Trophoblast cell (in vitro differentiated cells and primary cell): Measurements from ENCODE around the gene PLEKHA1.

ENCODE experiments used
- DNase-seq, 2 donors: peaks; one replicate each; pipeline ENCODE4 v3.0.0-alpha.2; 2016
- H2AFZ ChIP-seq: 2 replicates; pipeline ENCODE4 v1.6.1; 2013; ENCODE audit warnings: low read length, moderate library complexity, mild to moderate bottlenecking; ENCODE audit not compliant: insufficient read depth, poor library complexity
- H2AK5ac ChIP-seq: 2 replicates; pipeline ENCODE4 v1.6.1; 2013; ENCODE audit warnings: mild to moderate bottlenecking, low read length
- H2BK120ac ChIP-seq: 2 replicates; pipeline ENCODE4 v1.6.1; 2013; ENCODE audit warnings: low read length, mild to moderate bottlenecking, moderate library complexity; ENCODE audit not compliant: insufficient read depth, poor library complexity
- H2BK12ac ChIP-seq: 2 replicates; pipeline ENCODE4 v1.6.1; 2013; ENCODE audit warnings: mild to moderate bottlenecking, low read length, moderate library complexity
- H2BK5ac ChIP-seq: 2 replicates; pipeline ENCODE4 v1.6.1; 2013; ENCODE audit warnings: low read length, low read depth, moderate library complexity, mild to moderate bottlenecking; ENCODE audit not compliant: poor library complexity
- H3K14ac ChIP-seq: 2 replicates; pipeline ENCODE4 v1.6.1; 2013; ENCODE audit warnings: mild to moderate bottlenecking, low read length
- H3K18ac ChIP-seq: 2 replicates; pipeline ENCODE4 v1.6.1; 2013; ENCODE audit warnings: mild to moderate bottlenecking, low read length
- H3K23ac ChIP-seq: 2 replicates; pipeline ENCODE4 v1.6.1; 2013; ENCODE audit warnings: low read length
- H3K27ac ChIP-seq: 2 replicates; pipeline ENCODE4 v1.5.1; 2013; ENCODE audit warnings: low read depth, mild to moderate bottlenecking, inconsistent platforms, low read length, moderate library complexity
- H3K27me3 ChIP-seq: 2 replicates; pipeline ENCODE4 v1.6.1; 2013; ENCODE audit warnings: inconsistent platforms, mild to moderate bottlenecking, low read length, moderate library complexity; ENCODE audit not compliant: insufficient read depth
- H3K36me3 ChIP-seq, 2 experiments: 1 replicate in 1 of 2; 2 replicates in 1 of 2; pipeline ENCODE4 v1.6.1; 2013; ENCODE audit warnings: low read length in 2 of 2, mild to moderate bottlenecking in 2 of 2, moderate library complexity in 1 of 2; ENCODE audit not compliant: insufficient read depth in 2 of 2, control insufficient read depth in 1 of 2
- H3K4ac ChIP-seq: 2 replicates; pipeline ENCODE4 v1.6.1; 2013; ENCODE audit warnings: low read depth, mild to moderate bottlenecking, low read length, moderate library complexity
- H3K4me1 ChIP-seq, 2 experiments: 1 replicate in 1 of 2; 2 replicates in 1 of 2; pipeline ENCODE4 v1.6.1; 2013; ENCODE audit warnings: low read length in 2 of 2, mild to moderate bottlenecking in 2 of 2, moderate library complexity in 1 of 2; ENCODE audit not compliant: insufficient read depth in 2 of 2, control insufficient read depth in 1 of 2
- H3K4me2 ChIP-seq: 2 replicates; pipeline ENCODE4 v1.6.1; 2013; ENCODE audit warnings: inconsistent platforms, mild to moderate bottlenecking, low read length, moderate library complexity
- H3K4me3 ChIP-seq: 2 replicates; pipeline ENCODE4 v1.5.1; 2013; ENCODE audit warnings: mild to moderate bottlenecking, low read depth, low read length, inconsistent platforms
- H3K79me1 ChIP-seq: one replicate; pipeline ENCODE4 v1.6.1; 2013; ENCODE audit warnings: low read length
- H3K79me2 ChIP-seq: 2 replicates; pipeline ENCODE4 v1.6.1; 2013; ENCODE audit warnings: low read length, mild to moderate bottlenecking; ENCODE audit not compliant: control insufficient read depth, insufficient read depth, poor library complexity
- H3K9ac ChIP-seq: 2 replicates; pipeline ENCODE4 v1.6.1; 2013; ENCODE audit warnings: mild to moderate bottlenecking, low read length
- H3K9me3 ChIP-seq: 2 replicates; pipeline ENCODE4 v1.6.1; 2013; ENCODE audit warnings: low read depth, mild to moderate bottlenecking, control low read depth, inconsistent platforms, low read length; ENCODE audit not compliant: insufficient read depth
- H4K12ac ChIP-seq: 2 replicates; pipeline ENCODE4 v1.6.1; 2013; ENCODE audit warnings: low read depth, mild to moderate bottlenecking, low read length, moderate library complexity
- H4K8ac ChIP-seq: 2 replicates; pipeline ENCODE4 v1.6.1; 2013; ENCODE audit warnings: low read depth, mild to moderate bottlenecking, low read length, moderate library complexity
- H4K91ac ChIP-seq: one replicate; pipeline ENCODE4 v1.6.1; 2013; ENCODE audit warnings: low read depth, mild to moderate bottlenecking, low read length, moderate library complexity
- WGBS: extraction: QIAGEN DNeasy Blood & Tissue Kit; methylation state at CpG from one replicate; pipeline ENCODE4 v1.1.7; 2013; ENCODE audit warnings: missing lambda C conversion rate; ENCODE audit not compliant: insufficient read length, insufficient coverage; ENCODE audit errors: extremely low coverage; 5-methylcytosine and 5-hydroxymethylcytosine counted together

PLEKHA1 gene

DNA sequence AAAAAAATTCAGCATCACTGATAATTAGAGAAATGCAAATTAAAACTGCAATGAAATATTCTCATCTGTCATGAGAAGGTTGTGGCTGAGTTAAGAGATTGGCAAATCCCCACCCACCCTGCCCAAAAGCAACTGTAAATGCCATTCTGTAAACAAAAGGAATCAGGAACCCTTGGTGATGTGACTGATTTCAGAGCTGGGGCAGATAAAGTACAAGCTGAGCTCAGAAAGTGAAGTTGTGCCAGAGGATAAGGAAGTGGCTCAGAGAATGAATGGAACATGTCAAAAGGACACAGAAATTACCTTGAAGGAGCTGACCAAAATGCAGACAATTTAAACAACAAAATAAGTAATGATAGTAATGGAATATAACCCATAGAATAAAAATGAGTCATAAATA is 47.2 kb downstream of the PLEKHA1 start:
- H3K79me1 ChIP-seq, result no peaks in the 10 kb centered on the region
- H4K91ac ChIP-seq, result no peak overlapping the region
- H2BK120ac ChIP-seq, result no peak overlapping the region
- H3K9me3 ChIP-seq, result no peaks in the 10 kb centered on the region
- no peak overlapping the region for H3K4me3 ChIP-seq
- DNase-seq, result peak in 1 of 2 donors; percentile 49
- no peak overlapping the region for H4K8ac ChIP-seq
- no peak overlapping the region for H2AFZ ChIP-seq
- no peak overlapping the region for H2BK12ac ChIP-seq
- no peak overlapping the region for H2AK5ac ChIP-seq
- H3K18ac ChIP-seq, result no peak overlapping the region
- H3K14ac ChIP-seq, result no peak overlapping the region
- no peak overlapping the region for H3K23ac ChIP-seq
- no peak overlapping the region for H3K27ac ChIP-seq
- no peak overlapping the region for H3K4me2 ChIP-seq
- no peak overlapping the region for H4K12ac ChIP-seq
- H3K36me3 ChIP-seq, result peaks cover 4 to 5% of the 10 kb centered on the region in 2 experiments
- H3K4ac ChIP-seq, result no peak overlapping the region
- H3K9ac ChIP-seq, result no peak overlapping the region
- no peaks in the 10 kb centered on the region for H3K79me2 ChIP-seq
- no peak overlapping the region for H2BK5ac ChIP-seq
- no peaks in the 10 kb centered on the region for H3K4me1 ChIP-seq
- H3K27me3 ChIP-seq, result no peaks in the 10 kb centered on the region

DNA sequence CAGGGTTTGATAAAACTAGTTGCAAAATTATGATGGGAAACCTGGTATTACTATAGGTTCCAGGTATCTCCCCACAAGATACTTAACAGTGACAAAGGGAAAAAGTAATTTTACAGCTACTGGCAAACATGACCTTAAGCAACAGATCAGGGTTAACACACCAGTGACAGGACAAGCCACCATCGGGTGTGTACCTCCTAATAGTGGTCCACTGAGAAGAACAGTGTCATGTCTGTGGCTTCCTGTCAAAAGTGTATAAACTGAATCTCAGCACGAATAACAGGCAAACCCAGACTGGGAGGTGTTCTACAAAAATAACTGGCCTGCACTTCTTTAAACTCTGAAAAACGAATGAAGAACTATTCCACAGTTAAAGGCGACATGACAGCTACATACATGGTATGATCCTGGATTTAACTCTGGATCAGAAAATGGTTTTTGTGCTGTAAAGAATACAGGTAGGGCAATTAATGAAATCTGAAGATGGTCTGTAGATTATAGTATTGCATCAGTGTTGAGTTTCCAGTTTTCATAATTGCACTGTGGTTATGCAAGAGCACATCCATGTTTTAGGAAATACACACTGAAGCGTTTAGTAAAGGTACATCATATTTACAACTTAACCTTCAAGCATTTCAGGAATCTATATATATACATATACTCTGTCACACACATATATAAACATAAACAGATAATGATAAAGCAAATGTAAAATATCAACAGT is 47.9 kb downstream of the PLEKHA1 start:
- H3K36me3 ChIP-seq, result peaks cover 4 to 5% of the 10 kb centered on the region in 2 experiments
- H3K23ac ChIP-seq, result no peak overlapping the region
- H2BK12ac ChIP-seq, result no peak overlapping the region
- H3K27me3 ChIP-seq, result no peaks in the 10 kb centered on the region
- H2AK5ac ChIP-seq, result no peak overlapping the region
- H2BK5ac ChIP-seq, result no peak overlapping the region
- H3K4me3 ChIP-seq, result no peak overlapping the region
- H3K4me2 ChIP-seq, result no peak overlapping the region
- H3K9me3 ChIP-seq, result no peaks in the 10 kb centered on the region
- no peak overlapping the region for H4K91ac ChIP-seq
- peak; percentile 34 to 94 for DNase-seq
- no peak overlapping the region for H4K8ac ChIP-seq
- H3K27ac ChIP-seq, result no peak overlapping the region
- no peak overlapping the region for H3K18ac ChIP-seq
- H2AFZ ChIP-seq, result no peak overlapping the region
- H3K14ac ChIP-seq, result no peak overlapping the region
- no peak overlapping the region for H3K9ac ChIP-seq
- no peak overlapping the region for H2BK120ac ChIP-seq
- H3K4me1 ChIP-seq, result no peaks in the 10 kb centered on the region
- no peak overlapping the region for H3K4ac ChIP-seq
- no CpG with 5 or more reads among the region's 5 CpGs for WGBS
- H3K79me2 ChIP-seq, result no peaks in the 10 kb centered on the region
- H3K79me1 ChIP-seq, result no peaks in the 10 kb centered on the region
- H4K12ac ChIP-seq, result no peak overlapping the region

DNA sequence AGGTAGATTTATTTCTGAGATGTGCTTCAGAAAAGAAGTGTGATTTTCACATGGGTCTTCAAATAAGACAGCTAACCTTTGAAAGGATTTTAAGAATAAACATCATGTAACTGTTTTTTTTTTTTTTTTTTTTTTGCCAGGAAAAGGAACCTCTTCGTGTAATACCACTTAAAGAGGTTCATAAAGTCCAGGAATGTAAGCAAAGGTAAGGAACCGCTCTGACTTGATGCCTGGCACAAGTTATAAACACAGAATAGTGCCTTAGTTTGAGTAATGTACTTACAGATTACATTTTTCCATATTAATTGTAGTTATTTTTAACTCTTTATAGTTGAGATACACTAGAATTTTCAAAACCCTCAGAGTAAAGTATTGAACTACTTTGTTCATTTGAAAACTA is 49.6 kb downstream of the PLEKHA1 start:
- H3K9me3 ChIP-seq, result no peaks in the 10 kb centered on the region
- H2BK5ac ChIP-seq, result no peak overlapping the region
- H3K4me1 ChIP-seq, result no peaks in the 10 kb centered on the region
- H3K18ac ChIP-seq, result no peak overlapping the region
- no peak overlapping the region for H3K4ac ChIP-seq
- H4K12ac ChIP-seq, result no peak overlapping the region
- peaks cover 6 to 9% of the 10 kb centered on the region in 2 experiments for H3K36me3 ChIP-seq
- no peak overlapping the region for H3K9ac ChIP-seq
- no peak overlapping the region for H3K27ac ChIP-seq
- H4K8ac ChIP-seq, result no peak overlapping the region
- H2BK120ac ChIP-seq, result no peak overlapping the region
- no peak overlapping the region for H4K91ac ChIP-seq
- H3K14ac ChIP-seq, result no peak overlapping the region
- DNase-seq, result no peak
- H2AFZ ChIP-seq, result no peak overlapping the region
- H3K4me2 ChIP-seq, result no peak overlapping the region
- H3K79me1 ChIP-seq, result no peaks in the 10 kb centered on the region
- no peak overlapping the region for H2BK12ac ChIP-seq
- H2AK5ac ChIP-seq, result no peak overlapping the region
- H3K23ac ChIP-seq, result no peak overlapping the region
- H3K27me3 ChIP-seq, result no peaks in the 10 kb centered on the region
- no peaks in the 10 kb centered on the region for H3K79me2 ChIP-seq
- H3K4me3 ChIP-seq, result no peak overlapping the region
- no CpG with 5 or more reads among the region's 2 CpGs for WGBS

DNA sequence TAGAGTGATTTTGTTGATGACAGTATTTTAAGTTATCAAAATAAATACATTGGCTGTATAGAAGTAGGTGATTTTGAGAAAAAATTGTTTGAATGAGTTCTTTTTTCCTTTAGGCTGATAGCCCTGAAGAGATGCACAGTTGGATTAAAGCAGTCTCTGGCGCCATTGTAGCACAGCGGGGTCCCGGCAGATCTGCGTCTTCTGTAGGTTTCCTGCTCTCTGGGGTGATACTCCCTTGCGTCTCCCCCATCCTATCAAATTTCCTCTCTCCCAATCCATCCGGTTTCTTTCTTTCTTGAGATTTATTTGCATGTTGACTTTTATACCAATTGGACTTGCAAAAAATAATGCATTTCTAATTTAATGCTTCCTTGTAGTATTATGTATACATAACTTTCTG is 52.3 kb downstream of the PLEKHA1 start:
- no peak overlapping the region for H3K23ac ChIP-seq
- no peak overlapping the region for H2BK12ac ChIP-seq
- DNase-seq, result no peak
- H3K4ac ChIP-seq, result no peak overlapping the region
- H3K79me2 ChIP-seq, result no peaks in the 10 kb centered on the region
- no peak overlapping the region for H3K27ac ChIP-seq
- H3K4me3 ChIP-seq, result no peak overlapping the region
- H3K4me2 ChIP-seq, result no peak overlapping the region
- no peak overlapping the region for H4K91ac ChIP-seq
- H3K4me1 ChIP-seq, result no peaks in the 10 kb centered on the region
- H2AK5ac ChIP-seq, result no peak overlapping the region
- no peak overlapping the region for H3K18ac ChIP-seq
- H3K27me3 ChIP-seq, result no peaks in the 10 kb centered on the region
- H4K12ac ChIP-seq, result no peak overlapping the region
- no peak overlapping the region for H2AFZ ChIP-seq
- no peaks in the 10 kb centered on the region for H3K79me1 ChIP-seq
- no peaks in the 10 kb centered on the region for H3K9me3 ChIP-seq
- H2BK120ac ChIP-seq, result no peak overlapping the region
- WGBS, result no CpG with 5 or more reads among the region's 6 CpGs
- no peak overlapping the region for H2BK5ac ChIP-seq
- no peak overlapping the region for H3K9ac ChIP-seq
- H3K36me3 ChIP-seq, result peaks cover 8 to 10% of the 10 kb centered on the region in 2 experiments
- no peak overlapping the region for H4K8ac ChIP-seq
- H3K14ac ChIP-seq, result no peak overlapping the region
